Measurements from ENCODE around the gene APMAP. TPM values are rescaled to one million over a fixed set of nuclear protein-coding genes. Genes with fewer than 3 reads are reported as not detected.

The APMAP gene
- total RNA-seq, 2 experiments from 2014 or later: 9.5 to 11.3 TPM

DNA sequence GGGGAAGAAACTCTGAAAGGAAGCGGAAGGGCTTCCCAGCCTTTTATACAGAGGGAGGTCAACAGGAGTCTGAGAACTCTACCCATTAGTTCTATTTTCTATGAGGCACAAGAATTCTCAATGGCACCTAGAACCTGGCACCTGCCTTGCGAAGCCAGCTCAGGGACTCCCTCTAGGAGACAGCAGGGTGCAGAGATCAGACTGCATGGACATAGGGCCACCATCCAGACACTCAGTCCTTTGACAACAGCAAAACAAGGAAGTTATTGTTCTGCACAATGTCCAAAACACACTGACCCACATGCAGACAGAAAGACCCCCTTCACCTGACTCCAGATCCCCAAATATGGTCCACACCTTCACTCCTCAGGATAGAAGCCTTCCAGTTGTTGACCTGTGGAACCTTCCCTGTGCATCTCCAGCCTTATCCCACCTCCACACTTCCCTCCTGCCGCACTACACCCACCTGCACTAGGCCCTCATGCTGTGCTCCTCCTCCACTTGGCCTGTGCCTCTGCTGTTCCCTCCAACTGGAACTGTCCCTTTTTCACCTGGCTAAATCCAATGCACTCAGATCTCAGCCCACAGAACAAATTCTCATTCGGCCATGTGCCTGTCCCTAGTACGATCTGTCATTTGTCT is 37.6 kb upstream of the APMAP start:
- Histone ChIP-seq H3K36me3 (ENCODE audit: insufficient read depth, low read length) (peaks cover 35% of the 10 kb centered on the region), H3K9me3 (ENCODE audit: control insufficient read depth in 1 of 2, insufficient read depth in 1 of 2, low read length in 2 of 2) (no peaks in the 10 kb centered on the region), H3K4me1 (ENCODE audit: insufficient read depth, low read length) (peaks cover 12% of the 10 kb centered on the region), H3K27me3 (ENCODE audit: control insufficient read depth in 1 of 2, insufficient read depth in 2 of 2, low read length in 2 of 2) (no peaks in the 10 kb centered on the region), H3K27ac (ENCODE audit: low read depth in 1 of 2, low read length in 2 of 2) (no peak overlapping the region), H3K4me3 (ENCODE audit: low read length) (no peak overlapping the region)
- H3K4me1 Mint-ChIP-seq (ENCODE audit: low read depth): peaks cover 22% of the 10 kb centered on the region
- TF ChIP-seq CTCF (IDR thresholded peaks at IDR 0.05): no peak
- ATAC-seq (ENCODE audit: poor library complexity): no peak
- H3K27me3 Mint-ChIP-seq: no peaks in the 10 kb centered on the region
- ChIA-PET CTCF (no interaction called here), POLR2A (no interaction called here)
- H3K27ac Mint-ChIP-seq: no peak overlapping the region
- peaks cover 50% of the 10 kb centered on the region for H3K36me3 Mint-ChIP-seq (ENCODE audit: low read depth)
- no peak for DNase-seq
- H3K4me3 Mint-ChIP-seq: no peak overlapping the region
- intact Hi-C loops (cut with DNase I, micrococcal nuclease): no loop called here
- H3K9me3 Mint-ChIP-seq: no peaks in the 10 kb centered on the region

GRCh38 chr20:25025986-25026605 is 33.5 kb upstream of the APMAP start:
- DNase-seq (no peak), ATAC-seq (ENCODE audit: poor library complexity) (no peak)
- Mint-ChIP-seq H3K27me3 (no peaks in the 10 kb centered on the region), H3K4me1 (ENCODE audit: low read depth) (peaks cover 28% of the 10 kb centered on the region), H3K4me3 (no peak overlapping the region), H3K36me3 (ENCODE audit: low read depth) (peaks cover 54% of the 10 kb centered on the region), H3K27ac (no peak overlapping the region), H3K9me3 (no peaks in the 10 kb centered on the region)
- ChIA-PET POLR2A (no interaction called here), CTCF (interaction anchor here (1.1 kb wide), 1 partner anchor 9 kb away, joined by 4 read pairs; no protein-coding TSS in a partner anchor)
- peaks cover 50% of the 10 kb centered on the region for H3K36me3 ChIP-seq (ENCODE audit: insufficient read depth, low read length)
- peaks cover 10% of the 10 kb centered on the region for H3K4me1 ChIP-seq (ENCODE audit: insufficient read depth, low read length)
- no peak overlapping the region for H3K27ac ChIP-seq (ENCODE audit: low read depth in 1 of 2, low read length in 2 of 2)
- no peak for TF ChIP-seq CTCF (IDR thresholded peaks at IDR 0.05)
- H3K27me3 ChIP-seq (ENCODE audit: control insufficient read depth in 1 of 2, insufficient read depth in 2 of 2, low read length in 2 of 2): no peaks in the 10 kb centered on the region
- H3K9me3 ChIP-seq (ENCODE audit: control insufficient read depth in 1 of 2, insufficient read depth in 1 of 2, low read length in 2 of 2): no peaks in the 10 kb centered on the region
- intact Hi-C loops (cut with DNase I, micrococcal nuclease): no loop called here
- no peak overlapping the region for H3K4me3 ChIP-seq (ENCODE audit: low read length)

DNA sequence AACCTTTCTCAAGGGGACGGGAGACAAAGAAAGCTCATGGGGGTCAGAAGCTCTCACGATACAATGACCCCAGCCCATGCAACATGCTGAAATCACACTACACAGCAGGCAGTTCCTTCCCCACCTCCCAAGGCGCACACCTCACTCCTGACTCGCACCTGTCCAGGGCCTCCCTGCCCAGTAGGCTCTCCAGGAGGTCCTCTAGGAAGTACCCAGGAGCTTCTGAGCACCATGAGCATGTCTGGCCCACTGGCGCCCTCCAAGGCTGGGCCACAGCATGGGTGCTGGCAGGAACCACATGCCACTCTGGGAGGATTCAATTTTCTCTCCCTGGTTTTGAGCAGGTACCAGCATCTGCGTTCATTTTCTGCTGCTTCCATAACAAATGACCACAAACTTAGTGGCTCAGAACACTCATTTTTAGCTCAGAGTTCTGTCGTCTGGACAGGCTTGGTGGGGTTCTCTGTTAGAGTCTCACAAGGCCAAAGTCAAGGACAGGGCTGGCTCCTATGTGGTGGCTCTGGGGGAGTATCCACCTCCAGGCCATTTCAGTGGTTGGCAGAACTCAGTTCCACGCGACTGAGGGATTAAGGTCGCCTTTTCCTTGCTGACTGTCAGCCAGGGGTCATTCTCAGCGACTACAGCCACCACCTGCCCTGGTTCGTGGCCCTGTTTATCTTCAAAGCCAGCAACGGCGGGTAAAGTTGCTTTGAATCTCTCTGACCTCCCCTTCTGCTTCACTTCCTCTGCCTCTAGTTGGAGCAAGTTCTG is 32.7 kb upstream of the APMAP start:
- peaks cover 53% of the 10 kb centered on the region for H3K36me3 Mint-ChIP-seq (ENCODE audit: low read depth)
- DNase-seq (no peak), ATAC-seq (ENCODE audit: poor library complexity) (no peak)
- intact Hi-C loops (cut with DNase I, micrococcal nuclease): no loop called here
- no peaks in the 10 kb centered on the region for H3K27me3 ChIP-seq (ENCODE audit: control insufficient read depth in 1 of 2, insufficient read depth in 2 of 2, low read length in 2 of 2)
- peaks cover 6% of the 10 kb centered on the region for H3K4me1 ChIP-seq (ENCODE audit: insufficient read depth, low read length)
- CTCF ChIA-PET: no interaction called here
- no peak overlapping the region for H3K4me3 ChIP-seq (ENCODE audit: low read length)
- TF ChIP-seq CTCF (IDR thresholded peaks at IDR 0.05): no peak
- POLR2A ChIA-PET: no interaction called here
- H3K27me3 Mint-ChIP-seq: no peaks in the 10 kb centered on the region
- H3K36me3 ChIP-seq (ENCODE audit: insufficient read depth, low read length): peaks cover 50% of the 10 kb centered on the region
- H3K9me3 Mint-ChIP-seq: no peaks in the 10 kb centered on the region
- no peak overlapping the region for H3K27ac Mint-ChIP-seq
- peaks cover 22% of the 10 kb centered on the region for H3K4me1 Mint-ChIP-seq (ENCODE audit: low read depth)
- H3K4me3 Mint-ChIP-seq: no peak overlapping the region
- H3K9me3 ChIP-seq (ENCODE audit: control insufficient read depth in 1 of 2, insufficient read depth in 1 of 2, low read length in 2 of 2): no peaks in the 10 kb centered on the region
- H3K27ac ChIP-seq (ENCODE audit: low read depth in 1 of 2, low read length in 2 of 2): no peak overlapping the region
